VCaP (cell line): ENCODE measurements around the gene COL6A3.

Experiments
- H3K27ac ChIP-seq: fragments of 450-650 bp; 2 replicates; pipeline ENCODE4 v1.5.1; 2017
- TF ChIP-seq, protein P1 (sequence below): fragments of 450-650 bp; conservative IDR thresholded peaks from 2 replicates; pipeline ENCODE4 v1.5.1; 2017; ENCODE audit warnings: mild to moderate bottlenecking, moderate library complexity

COL6A3 gene

DNA sequence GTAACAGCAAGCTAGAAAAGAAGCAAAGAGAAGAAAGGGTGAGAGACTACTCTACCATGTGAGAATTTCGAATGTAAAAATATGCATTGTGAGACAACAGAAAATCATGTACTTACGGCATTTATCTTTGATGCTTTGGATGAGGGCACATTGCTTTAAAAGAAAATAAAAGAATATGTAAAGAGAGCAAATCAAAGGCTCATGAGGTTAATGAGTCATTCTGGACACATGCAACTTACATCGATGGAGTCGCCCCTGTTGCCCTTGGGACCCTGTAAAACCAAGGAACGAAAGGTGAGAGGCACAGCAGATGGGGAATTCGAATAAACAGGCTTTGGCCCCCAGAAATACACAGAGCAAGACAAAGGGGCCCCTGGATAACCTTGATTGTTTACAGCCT is 69.0 kb downstream of the COL6A3 start:
- TF ChIP-seq, protein P1, sequence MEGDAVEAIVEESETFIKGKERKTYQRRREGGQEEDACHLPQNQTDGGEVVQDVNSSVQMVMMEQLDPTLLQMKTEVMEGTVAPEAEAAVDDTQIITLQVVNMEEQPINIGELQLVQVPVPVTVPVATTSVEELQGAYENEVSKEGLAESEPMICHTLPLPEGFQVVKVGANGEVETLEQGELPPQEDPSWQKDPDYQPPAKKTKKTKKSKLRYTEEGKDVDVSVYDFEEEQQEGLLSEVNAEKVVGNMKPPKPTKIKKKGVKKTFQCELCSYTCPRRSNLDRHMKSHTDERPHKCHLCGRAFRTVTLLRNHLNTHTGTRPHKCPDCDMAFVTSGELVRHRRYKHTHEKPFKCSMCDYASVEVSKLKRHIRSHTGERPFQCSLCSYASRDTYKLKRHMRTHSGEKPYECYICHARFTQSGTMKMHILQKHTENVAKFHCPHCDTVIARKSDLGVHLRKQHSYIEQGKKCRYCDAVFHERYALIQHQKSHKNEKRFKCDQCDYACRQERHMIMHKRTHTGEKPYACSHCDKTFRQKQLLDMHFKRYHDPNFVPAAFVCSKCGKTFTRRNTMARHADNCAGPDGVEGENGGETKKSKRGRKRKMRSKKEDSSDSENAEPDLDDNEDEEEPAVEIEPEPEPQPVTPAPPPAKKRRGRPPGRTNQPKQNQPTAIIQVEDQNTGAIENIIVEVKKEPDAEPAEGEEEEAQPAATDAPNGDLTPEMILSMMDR: no peak
- H3K27ac ChIP-seq: no peak overlapping the region

DNA sequence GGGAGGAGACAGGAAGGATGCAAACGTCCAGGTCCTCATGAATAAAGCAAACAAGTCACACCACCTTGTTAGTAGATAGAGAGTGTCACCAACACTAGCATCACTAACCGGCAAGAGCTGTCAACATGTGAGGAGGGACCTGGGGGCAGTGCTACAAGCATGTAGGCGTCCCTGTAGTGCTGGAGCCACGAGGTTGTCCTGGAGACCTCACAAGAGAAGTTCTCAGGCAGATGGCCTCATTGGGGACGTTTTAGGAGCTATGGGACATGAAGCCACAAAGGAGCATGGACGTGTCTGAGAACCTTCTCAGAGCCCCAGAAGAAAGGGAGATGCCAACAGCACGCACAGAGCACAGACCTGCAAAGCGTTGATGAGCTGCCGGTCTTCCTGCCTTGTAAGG is 70.0 kb downstream of the COL6A3 start:
- TF ChIP-seq, protein P1: no peak
- H3K27ac ChIP-seq: no peak overlapping the region

DNA sequence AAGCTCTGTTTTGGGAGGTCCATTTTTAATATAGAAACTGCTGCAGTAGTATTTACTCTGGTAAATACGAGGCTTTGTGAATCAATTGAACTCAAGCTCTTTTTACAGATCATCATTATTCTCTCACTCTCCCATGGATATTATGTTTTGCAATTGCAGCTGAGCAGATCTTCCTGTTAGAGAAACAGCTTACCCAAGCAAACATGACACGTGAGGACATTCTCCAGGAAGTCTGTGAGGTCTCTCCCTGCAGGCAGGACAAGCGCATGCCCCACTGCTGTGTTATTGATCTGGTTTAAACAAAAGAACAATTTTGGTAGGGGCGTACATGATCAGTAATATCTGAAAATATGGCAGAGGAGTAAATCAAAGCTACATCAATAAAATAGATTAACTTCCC is 72.1 kb downstream of the COL6A3 start:
- TF ChIP-seq, protein P1: no peak
- no peak overlapping the region for H3K27ac ChIP-seq

- TF ChIP-seq, protein P1: no peak
- no peak overlapping the region for H3K27ac ChIP-seq
Measured at GRCh38 chr2:237337586-237337985, 76.4 kb downstream of the COL6A3 start.

DNA sequence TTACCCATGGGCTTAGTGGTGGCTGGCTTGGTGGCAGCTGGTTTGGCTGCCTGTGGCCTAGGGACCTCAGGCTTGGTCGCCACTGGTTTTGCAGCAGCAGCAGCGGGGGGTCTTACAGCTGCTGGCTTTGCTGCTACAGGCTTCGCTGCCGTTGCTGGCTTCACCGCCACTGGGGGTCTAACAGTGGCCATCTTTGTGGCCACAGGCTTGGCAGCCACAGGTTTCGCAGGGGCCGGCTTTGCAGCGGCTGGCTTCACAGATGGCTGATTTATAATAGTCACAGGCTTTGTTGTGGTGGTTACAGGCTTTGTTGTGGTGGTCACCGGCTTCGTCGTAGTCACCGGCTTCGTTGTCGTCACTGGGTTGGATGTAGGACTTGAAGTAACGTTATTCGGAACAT is 77.8 kb downstream of the COL6A3 start:
- H3K27ac ChIP-seq: no peak overlapping the region
- TF ChIP-seq, protein P1: no peak

DNA sequence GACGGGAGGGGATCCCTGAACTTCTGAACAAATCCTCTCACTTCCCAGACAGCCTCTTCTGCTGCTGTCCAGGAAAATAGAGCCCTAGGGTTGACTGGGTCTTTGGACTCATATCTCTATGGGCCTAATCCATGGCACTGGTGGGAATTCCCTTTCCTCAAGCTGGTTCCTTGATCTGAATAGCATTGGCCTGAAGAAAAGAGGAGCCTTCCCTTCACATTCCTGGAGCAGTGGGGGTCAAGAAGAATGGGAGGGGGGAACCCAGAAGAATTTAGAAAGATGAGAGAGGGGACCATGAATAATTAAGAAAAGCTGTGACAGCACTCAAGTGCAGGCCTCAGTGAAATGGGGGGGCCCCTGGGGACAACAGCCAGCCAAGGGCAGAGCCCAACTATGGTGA is 80.2 kb downstream of the COL6A3 start:
- TF ChIP-seq, protein P1: no peak
- H3K27ac ChIP-seq: no peak overlapping the region

DNA sequence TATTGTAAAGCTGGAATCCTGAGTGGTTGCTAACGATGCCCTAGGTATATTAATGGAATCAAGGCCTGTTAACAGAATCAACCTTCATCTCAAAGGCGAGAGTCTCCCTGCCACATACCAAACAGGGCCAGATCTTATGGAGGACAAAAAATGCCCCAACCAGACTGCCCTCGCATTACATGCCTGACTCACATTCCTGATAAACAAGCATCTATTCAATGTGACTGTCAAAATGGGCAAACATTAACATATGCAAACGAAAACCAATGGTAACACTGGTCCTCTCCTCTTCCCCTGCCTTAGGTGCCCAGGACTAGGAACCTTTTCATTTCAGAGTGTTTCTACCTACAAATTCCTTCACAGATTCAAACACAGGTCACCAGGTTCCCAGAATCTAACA is 83.4 kb downstream of the COL6A3 start:
- H3K27ac ChIP-seq: no peak overlapping the region
- TF ChIP-seq, protein P1: no peak
